ENCODE data around the gene TPH1.

Gene TPH1

DNA sequence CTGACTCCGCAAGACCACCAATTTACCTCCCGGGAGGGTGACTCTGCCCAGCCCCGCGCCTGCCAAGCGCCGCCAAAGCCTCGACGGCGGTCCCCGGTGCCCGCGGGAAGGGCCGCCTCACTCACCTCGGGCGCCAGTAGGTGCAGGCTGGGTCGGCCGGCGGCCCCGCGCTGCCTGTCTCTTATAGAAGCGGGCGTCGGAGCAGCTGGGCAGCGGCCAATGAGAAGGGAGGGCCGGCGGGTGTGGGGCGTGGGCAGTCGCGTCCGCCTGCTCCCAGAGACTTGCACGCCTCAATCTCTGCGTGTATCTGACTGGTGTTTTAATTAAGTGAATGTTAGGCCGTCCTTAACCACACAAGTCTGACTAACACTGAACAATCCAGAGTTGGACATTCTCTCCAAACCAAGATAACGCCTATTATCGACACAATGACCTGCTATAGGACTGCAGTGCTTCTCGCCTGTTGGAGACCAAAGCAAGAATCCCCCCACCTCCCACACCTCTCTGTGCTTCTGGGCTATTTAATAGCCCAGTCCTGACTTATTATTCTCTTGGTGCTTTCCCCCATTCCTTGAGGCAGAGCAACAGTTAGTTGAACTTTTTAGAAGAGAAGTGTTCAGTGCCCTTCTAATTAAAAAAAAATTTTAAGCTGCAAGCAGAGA, at the start of gene TPH1:
Gene TPH1 (minus strand): TSS at position 154 of the 662 bp plus-strand sequence. CDS start 5,507 bp downstream, outside the sequence.
- DNase-seq = no peak

DNA sequence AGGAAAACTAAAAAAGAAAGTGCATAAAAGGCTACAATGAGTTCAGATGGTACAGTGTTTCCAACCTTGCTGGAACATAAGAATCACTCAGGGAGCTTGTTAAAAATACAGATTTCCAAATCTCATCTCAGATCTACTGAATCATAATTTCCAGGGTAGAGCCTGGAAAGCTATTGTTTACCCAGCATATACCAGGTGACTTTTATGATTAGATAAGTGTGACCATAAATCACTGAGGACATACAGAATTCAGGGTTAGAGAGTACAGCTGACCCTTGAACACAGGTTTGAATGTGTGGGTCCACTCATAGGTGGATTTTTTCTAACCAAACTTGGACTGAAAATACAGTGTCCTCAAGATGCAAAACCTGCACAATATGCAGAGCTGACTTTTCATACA, 47.9 kb upstream of the TPH1 start:
- DNase-seq = no peak

DNA sequence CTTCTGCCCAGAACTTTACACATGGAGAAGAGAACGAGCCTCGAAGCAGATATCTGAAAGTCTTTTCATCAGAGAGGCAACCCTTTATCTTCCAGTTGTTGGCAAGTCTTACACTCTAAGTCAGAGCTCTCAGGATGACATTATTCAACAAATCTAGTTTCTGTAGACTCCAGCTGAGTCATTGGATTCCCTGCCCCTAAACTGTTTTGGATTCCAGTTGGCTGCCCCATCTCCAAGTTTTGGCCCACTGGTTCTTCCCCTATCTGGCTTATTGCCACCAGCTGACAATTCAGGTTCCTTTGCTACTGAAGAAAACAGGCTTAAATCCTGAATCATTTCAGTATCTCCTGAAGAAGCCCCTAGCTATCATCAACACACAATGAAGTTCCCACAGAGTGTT, 45.7 kb upstream of the TPH1 start:
- DNase-seq = no peak

DNA sequence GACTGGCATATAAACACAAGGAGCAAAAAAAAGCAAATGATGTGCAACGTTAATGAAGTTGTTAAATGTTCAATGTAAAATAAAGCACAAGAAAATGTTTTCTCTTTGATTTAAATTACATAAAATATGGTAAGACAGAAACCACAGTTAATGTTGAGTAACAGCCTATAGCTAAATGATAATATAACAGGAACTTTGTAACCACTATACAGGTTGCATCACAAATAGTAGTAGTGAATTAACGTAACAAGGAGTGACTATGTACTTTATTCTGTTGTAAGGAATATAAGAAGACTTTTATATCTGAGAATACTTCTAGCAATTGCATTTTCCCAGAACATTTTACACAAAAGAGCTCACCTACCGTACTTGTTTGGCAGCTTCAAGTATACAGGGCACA, 42.9 kb upstream of the TPH1 start:
- no peak for DNase-seq

DNA sequence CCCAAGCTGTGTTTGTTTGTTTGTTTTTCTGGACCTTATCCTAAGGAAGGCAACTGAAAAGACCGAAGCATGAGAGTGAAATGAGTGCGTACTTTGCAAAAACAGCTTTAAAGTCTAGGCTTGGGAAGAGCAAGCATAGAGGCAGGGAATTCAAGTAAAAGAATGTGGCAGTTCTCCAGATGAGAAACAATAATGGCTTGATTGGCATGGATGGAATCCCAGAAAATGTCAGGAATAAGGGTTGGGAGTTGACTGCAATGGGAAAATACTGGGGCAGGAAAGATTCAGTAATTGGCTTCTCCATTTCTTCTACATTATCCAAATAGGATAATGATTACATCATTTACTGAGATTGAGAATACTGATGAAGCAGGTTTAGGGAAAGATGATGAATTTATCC, 42.3 kb upstream of the TPH1 start:
- DNase-seq = no peak

DNA sequence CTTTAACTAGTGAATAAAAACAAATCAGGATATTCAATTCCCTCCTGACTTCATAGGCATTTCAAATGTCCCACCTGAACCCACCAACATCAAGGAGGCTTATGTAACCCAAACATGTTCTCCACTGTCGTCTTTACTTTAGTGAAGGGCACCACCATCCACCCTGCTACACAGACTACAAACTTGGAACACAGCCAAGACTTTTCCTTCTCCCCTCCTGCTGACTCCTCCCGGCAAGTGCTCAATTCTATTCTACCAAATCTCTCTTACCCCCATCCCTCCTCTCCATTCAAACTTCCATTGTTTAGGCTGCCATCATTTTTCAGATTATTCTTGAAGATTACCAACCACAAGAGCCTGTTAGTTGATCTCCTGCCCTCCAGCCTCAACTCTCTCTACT, 35.5 kb upstream of the TPH1 start:
- no peak for DNase-seq

DNA sequence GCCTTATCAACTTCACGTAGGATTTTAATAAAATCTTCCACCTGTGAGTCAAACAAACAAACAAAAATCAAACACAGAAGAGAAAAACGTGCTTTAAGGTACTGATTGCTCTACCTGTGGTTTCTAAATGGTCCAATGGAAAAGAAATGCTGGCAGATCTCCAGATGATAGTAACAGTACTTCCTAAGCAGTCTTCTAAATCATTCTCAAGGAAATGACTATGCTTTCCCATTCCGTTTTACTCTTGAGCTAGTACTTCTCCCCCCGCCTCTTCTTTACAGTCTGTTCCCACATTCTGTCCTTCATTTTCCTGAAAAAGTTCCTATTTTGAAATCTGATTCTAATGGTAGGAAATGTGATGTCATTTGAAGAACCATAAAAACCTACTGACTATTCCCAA, 34.4 kb upstream of the TPH1 start:
- no peak for DNase-seq

DNA sequence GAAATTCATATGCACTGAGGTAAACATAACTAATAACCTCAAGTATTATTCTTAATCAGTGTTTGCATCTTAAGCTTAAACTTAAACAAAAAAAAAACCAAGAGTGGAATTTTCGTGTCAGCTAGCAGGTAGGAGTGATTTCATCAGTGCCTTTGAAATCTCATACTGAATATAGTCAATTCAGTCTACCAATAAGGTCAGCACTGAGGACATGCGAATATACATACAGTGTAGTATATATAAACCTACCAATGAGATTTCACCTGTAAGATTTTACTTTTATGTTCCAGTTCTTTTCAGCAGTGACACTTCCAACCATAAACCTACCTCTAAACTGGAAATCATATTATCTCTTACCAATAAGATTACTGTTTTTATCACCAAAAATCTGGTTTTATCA, 32.8 kb upstream of the TPH1 start:
- no peak for DNase-seq

DNA sequence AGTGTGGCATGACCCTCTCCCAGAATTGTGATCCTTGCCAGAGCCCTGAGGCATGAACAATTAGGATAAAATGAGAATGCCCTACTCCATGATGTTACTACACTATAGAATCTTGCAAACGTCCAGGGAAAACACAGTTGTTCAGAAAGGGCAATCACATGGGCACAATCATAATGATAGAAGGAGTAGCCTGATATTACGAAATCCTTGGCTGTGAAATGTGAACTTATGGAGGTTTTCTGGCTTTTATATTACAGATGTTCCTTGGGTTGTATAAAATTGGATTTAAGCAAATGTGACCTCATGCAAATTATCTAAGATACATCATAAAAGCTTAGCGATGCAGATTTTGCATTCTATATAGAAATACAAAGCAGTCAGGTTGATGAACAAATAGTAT, 29.4 kb upstream of the TPH1 start:
- DNase-seq = no peak

DNA sequence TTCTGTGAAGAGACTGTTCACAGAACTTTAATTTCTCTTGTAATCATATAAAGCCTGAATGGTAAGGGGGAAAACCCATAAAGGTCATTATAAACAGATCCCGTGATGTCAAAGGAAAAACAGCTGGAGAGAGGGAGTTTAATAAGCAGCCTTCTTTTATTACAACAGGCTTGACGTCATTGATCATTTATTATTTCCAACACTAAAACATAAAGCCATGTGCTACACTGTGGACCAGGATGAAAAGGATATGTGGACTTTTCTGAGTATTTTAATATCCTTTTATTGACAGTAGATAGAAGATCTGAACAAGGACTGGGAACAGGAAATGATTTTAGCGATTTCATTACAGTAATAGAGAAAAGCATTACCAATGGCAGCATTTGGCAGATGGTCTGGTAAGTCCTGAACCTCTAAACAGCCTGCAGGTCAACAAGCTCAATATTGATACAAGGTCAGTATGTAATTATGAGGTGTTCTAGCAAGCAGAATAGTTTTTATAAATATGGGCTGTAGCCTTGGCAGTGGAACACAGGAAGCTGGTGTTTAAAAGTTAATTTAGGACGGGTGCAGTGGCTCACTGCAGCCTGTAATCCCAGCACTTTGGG, 25.1 kb upstream of the TPH1 start:
- DNase-seq = no peak

DNA sequence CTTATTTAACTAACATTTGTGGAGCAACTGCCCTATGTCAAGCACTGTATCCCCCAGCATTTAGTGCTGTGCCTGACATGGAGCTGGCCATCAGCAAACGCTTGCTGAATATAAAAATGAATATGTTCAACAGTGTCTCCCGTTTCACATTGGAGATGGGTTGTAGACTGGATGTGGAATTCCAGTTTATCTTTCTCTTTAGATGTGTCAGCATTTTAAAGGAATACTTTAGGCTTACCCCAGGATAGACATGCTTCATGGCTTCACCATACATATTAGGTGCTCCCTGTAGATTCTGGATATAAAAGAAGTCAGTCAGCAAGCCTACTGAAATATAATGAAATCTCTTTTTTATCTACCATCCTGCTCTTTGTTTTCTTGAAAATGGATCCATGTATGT, 21.3 kb upstream of the TPH1 start:
- DNase-seq = no peak

DNA sequence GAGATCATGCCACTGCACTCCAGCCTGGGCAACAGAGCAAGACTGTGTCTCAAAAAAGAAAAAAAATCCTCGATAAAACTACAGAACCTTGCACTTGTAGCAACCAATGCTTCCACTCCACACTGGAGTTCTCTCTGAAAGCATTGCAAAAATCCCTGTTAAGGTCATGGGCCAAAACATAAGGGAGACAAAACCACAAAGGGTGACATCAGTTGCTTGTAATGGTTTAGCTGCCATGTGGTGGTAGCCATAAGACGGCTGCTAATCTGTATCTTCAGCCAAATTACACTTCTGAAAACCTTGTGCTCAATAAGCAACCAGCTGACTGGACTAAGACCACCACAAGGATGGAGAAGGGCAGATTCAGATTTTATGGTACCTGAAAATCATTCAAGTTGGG, 20.6 kb upstream of the TPH1 start:
- DNase-seq = no peak

DNA sequence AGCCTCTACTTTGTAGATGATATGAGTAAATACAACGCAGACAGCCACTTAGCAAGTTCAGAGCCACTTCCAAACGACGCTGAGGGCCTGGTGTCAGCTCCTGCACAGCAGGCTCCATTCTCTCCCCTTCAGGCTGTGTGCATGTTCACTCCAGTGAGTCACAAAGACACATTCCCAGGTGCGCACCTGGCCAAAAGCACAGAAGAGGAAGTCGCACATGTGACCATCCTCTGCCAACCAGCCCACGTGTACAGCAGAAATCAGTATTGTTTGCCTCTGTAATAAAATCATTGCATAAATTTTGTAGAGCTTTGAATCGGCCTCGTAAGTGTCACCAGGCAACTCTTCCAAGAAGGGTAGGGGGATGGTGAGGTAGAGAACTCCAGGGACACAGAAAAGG, 19.5 kb upstream of the TPH1 start:
- no peak for DNase-seq

DNA sequence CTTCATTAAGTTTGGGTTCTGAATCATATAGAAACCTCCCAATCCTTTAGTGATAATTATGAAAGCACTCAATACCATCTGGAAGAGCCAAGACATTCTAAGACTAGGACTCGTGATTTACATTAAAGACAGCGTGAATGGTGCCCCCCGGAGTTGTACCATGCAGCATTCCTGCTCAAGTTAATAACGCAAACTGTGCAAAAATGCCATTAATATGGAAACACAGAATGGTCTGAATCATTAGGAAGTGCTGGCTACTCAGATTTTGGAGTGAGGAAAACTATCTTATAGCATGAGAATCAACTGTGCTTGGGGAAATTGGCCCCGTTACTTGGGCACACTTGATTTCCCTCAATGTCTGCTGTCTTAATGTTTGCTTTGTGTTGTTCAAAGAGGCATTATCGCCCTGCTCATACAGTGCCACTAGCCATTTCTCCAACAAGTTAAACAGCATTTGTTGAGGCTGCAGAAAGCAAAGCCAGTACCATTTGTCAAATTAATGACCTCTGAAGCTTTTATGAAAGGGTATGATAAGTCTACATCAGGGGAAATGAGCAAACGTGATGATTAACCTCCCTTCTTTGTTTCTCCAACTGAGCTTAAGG, 18.5 kb upstream of the TPH1 start:
- DNase-seq = no peak

DNA sequence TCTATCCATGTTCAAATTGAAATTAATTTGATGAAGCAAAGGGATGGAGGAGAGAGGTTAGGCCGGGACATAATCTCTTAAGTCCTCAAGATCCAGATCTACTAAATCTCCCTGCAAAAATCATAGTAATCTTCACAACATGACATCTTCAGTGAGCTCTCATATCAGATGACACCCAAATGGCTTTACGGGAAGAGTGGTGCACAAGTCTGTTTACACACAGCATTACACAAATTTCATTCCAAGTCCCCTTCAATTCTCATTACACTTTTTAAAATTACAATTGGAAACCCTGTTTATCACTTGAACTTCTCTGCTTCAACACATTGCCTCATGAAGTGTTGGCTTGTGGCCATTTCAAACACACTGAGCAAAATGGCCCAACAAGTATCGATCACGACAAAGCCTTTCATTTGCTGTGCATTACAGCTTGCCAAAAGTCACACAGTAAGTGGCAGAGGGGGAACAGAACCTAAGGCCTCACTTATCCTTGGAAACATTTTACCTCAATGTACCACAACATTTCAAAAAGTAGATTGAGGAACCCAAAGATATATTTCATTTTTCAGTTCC, 17.9 kb upstream of the TPH1 start:
- no peak for DNase-seq

DNA sequence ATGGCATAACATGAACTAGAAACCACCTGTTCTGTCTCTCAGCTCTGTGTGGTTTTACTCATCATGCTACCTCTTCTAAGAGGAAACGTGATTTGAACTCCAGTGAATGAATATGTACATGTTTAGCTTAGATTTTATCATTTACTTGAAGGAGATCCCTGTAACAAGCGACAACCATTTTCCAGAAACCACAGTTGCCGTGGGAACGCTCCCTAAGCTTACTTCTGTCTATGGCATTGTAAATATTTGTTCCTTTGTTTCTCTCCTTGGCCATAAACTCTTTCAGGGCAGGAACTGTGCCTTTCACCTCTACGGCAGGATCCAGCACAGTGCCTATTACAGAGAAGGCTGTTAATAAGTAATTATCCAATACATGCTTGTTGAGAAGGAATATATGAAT, 17.1 kb upstream of the TPH1 start:
- DNase-seq = no peak

DNA sequence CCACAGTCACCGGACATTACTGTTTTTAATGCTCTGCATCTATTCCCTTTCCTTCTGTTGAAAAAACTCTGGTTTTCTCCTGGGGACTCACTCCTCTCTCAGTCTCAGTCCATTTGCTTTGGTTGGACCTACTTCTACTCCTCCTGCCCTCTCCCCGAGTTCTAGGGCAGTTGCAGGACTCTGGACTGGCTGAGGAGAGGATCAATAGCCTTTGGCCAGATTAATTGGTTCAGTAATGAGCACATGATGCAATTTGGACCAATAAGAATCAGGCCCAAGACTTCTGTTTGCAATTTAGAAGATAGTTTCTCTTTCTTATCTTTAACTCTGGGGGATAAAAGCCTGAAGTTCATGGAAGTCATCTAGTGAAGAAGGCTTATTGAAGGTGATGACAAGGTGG, 15.3 kb upstream of the TPH1 start:
- DNase-seq = no peak

DNA sequence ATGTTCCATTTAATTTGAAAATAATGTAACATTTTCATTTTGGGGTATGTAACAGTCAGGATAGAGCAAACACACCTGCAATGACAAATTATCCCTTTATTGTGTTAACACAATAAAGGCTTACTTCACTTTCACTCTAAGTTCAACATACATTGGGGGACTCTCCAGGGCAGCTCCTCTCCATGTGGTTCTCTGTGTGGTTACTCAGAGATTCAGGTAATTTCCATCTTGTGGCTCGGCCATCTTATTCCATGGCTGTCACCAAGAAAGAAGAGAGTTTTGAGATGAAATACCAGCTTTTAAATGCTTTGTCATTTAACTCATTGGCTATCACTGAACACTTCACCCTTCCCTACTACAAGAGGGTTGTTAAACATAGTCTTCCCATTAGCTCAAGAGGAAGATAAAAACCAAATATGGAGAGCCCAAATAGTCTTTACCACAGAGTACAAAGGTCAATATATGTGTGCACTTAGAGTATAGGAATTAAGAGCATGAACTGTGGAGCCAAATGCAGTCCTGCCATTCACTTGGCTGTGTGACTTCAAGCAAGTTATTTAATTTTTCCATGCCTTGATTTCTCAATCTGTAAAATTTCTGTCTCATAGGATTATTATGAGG, 10.6 kb upstream of the TPH1 start:
- DNase-seq = no peak

DNA sequence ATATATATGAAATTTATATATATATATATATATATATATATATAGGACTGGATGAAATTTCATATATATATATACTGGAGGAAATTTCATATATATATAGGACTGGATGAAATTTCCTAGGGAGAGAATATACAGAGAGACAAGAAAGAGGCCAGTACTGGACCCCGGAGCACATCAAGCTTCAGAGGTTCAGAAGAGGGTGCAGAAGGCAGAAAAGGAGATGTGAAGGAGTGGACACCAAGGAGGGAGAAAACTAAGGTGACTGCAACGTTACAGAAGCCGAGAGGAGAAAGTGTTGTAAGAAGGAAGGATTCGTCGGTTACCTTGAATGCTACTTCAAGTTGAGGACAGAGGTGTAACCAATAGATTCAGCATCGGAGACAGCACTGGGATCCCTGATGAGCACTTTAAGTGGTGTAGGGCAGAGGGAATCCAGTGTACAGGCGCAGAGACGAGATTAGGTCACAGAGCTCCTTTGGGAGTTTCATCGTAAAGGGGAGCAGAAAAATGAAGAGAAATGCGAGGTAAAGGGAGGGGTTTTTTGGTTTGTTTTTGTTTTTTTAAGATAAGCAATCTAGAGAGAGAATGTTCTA, 8.5 kb upstream of the TPH1 start:
- DNase-seq = no peak

DNA sequence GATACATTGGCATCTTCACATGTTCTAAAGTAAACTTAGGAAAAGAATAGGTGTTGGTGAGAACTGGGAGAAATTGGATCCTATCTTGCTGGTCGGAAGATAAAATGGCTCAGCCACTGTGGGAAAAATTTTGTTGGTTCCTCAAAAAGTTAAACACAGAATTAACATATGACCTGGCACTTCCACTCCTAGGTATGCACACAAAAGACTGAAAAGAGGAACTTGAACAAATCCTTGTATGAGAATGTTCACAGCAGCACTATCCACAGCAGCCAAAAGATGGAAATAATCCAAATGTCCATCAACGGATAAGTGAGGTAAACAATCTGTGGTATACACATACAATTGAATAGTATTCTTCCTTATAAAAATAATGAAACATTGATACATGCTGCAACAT, 4.8 kb upstream of the TPH1 start:
- DNase-seq = no peak

DNA sequence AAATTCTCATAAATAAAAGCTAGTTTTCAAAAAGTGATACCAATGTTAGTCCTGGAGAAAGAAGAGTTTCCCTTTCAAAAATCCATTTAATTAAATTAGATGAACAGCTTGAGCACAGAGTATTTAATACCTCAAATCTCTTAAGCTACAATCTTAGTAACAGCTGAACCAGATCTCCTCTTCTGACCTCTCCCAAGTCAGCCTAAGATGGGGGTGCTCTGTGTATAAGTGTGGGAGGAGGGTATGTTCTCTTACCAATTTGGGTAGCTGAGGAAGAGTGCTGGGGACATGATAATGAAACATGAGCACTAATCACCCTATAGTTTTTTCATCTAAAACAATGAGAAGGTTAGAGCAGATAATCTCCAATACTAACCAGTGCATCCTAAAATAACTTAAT, 9.6 kb downstream of the TPH1 start:
- DNase-seq = no peak

DNA sequence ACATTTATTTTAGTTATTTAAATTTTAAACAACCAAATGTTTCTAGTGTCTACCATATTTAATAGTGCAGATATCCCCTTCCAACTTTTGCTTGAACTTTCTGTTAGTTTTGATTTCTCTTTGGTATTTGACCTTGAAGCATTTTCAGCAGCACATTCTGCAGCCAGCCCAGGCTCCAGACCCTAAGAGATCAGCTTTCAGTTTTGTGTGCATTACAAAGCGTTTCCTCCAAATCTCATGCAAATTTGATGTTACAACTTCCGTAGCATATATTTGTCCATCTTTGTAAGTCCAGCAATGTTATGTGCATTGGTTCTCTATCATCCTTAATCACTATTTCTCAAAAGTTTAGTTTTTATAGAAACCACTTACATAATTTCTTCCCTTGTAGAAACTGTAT, 18.6 kb downstream of the TPH1 start:
- DNase-seq = no peak

DNA sequence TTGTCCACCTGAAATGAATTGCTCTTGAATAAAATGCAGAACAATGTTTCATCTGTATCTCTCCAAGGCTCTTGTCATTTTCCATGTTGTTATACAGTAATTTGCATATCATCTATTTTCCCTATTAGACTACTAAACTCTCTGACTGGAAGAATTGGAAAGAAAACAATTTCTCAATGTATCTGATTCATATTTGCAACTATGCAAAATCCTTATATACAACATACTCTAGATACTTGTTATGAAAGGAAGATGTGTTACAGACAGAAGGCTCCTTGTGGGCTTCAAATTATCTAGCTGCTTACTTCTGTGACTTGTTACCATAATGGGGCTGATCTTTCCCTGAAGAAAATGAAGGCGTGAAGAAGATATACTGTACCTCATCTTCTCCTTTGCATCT, 23.6 kb downstream of the TPH1 start:
- no peak for DNase-seq

DNA sequence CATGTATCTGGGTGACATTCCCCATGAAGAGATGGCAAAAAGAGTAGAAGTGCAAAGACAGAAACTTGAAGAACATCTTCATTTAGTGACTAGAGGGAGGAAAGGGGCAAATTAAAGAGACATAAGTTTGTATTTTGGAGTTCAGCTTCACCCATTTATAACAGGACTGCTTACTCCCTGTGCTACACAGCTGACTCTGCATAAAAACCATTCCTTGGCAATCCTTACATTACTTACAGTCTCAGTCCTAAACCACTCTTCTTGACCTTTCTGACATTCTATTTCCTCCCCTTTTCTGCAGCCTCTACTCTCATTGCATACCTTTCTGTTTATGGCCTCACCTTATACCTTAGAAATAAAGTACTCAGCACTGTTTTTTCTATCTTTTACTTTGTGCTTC, 26.4 kb downstream of the TPH1 start:
- no peak for DNase-seq

Data from activated T-cell treated with anti-CD3 and anti-CD28 coated beads for 4 hours (primary cell).